ENCODE results near the gene CDC25C.
"Not testable (repeated sequence)": the region's sequence is repeated elsewhere in the genome, so short reads cannot be mapped to it uniquely, and the experiment has no call there.

Gene CDC25C

DNA sequence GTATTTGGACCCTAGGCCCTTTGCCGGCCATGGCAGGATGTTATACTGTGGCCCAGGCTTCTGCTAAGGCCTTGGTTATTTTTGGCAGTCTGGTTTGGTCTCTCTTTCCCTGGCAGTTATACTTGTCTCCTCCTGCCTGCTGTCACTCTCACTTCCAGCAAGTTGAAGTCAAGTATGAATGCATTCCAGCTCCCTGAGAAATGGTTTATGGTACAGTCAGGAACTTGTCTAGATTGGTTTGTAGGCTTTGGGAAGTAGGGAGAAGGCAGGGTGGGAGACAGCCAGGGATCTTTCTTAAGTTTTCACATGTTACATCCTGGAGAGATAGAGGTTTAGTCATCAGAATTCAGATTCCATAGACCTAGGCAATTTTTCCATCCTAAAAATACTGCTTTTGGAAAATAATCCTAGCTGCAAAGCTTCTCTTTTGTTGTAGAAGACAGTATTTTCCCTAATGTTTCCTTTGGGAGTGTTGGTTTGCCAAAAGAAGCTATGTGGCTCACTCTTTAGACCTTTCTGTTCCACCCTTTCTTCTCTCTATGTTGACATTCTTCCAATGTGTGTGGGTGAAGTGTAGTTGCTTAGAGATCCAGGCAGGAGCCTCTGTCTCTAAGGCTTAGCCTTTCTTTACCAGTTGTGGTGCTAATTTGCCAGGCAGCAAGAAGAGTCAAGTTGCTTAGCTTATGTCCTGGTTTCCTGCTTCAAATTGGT, 18.4 kb upstream of the CDC25C start:
- no peak overlapping the region for H3K4me3 ChIP-seq (ENCODE audit: low read depth, low read length)

DNA sequence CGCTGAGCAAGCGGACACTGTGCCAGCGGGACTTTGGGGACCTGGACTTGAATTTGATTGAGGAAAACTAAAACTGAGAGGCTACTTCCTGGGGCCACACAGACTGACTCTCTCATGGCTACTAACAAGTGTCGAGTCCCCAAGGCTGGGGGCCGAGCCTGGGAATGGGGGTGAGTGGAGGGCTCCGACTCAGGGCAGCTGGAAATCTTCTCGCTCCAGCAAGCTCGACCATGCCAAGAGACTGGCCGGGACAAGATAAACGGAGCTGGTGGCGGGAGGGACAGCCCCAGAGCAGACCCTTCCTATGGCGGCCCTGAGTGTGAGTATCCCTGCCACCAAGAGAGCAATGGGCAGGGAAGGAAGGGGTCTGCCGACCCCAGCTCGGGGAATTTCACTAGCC, 15.3 kb upstream of the CDC25C start:
- no peak overlapping the region for H3K4me3 ChIP-seq (ENCODE audit: low read depth, low read length)

DNA sequence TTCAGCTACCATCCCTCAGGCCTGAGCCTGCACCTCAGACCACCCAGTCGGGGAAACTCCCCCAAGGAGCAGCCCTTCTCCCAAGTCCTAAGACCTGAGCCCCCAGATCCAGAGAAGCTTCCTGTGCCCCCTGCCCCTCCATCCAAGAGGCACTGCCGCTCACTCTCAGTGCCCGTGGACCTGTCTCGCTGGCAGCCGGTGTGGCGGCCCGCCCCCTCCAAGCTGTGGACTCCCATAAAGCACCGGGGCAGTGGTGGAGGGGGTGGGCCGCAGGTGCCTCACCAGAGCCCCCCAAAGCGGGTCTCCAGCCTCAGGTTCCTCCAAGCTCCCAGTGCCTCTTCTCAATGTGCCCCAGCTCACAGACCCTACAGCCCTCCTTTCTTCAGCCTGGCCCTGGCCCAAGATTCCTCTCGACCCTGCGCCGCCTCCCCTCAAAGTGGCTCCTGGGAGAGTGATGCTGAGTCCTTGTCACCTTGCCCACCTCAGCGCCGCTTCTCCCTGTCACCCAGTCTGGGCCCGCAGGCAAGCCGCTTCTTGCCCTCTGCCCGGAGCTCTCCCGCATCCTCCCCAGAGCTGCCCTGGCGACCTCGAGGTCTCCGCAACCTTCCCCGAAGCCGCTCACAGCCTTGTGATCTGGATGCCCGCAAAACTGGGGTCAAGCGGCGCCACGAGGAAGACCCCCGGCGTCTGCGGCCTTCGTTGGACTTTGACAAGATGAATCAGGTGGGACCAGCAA, 13.5 kb upstream of the CDC25C start:
- H3K4me3 ChIP-seq (ENCODE audit: low read depth, low read length) = no peak overlapping the region

DNA sequence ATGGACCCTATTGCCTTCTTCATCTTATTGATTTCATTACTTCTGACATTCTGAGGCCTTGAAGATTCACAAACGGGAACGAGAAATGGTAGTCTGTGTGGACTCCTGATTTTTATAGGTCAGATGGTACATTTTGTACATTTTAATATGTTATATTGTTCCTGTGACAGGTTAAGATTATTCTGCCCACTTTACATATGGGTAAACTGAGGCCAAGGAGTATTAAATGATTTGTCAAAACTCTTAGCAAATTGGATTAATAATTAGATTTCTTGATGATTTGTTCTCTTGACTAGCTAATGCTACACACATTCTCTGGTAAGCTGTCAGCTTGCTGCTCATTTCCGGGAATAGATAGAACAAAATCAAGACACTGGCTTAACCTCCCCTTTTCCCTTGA, 8.4 kb upstream of the CDC25C start:
- no peak overlapping the region for H3K4me3 ChIP-seq (ENCODE audit: low read depth, low read length)

DNA sequence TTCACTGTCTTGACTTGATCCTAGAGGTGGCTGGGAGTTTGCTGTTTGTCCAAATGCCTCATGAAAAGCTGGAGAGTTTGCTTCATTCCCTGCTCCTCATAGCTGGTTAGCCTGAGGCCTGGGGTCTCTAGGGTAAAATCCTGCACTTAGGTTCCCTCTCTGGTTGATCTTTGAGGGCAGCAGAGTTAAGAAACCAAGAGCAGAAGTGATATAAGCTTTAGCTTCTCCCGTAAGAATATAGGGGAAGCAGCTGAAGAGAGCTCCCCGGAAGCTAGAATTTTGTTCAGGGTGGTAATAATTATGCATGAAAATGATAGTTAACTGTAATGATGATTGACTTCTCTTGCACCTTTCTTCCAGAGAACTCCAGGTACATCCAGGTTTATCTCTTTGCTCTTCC, 7.9 kb upstream of the CDC25C start:
- peak overlapping the region; percentile 82 for H3K4me3 ChIP-seq (ENCODE audit: low read depth, low read length)

DNA sequence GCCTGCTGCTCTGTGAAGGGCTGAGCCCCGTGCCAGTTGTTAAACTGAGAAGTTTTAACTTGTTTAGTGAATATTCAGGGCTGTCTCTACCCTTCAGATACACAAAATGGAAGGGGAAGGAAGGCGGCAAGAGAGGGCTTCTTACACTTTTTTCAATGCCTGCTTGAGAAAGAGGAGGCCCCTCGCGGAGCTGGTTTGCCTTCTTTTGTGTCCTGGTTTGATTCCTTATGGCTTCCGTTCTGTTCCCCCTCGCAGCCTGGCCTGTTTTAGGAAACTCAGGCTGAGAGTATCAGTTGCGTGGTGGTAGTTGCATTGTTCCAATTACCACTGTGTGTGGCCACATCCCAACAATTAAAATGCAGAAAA, 7.5 kb upstream of the CDC25C start:
- H3K4me3 ChIP-seq (ENCODE audit: low read depth, low read length) = peak overlapping the region; percentile 82

DNA sequence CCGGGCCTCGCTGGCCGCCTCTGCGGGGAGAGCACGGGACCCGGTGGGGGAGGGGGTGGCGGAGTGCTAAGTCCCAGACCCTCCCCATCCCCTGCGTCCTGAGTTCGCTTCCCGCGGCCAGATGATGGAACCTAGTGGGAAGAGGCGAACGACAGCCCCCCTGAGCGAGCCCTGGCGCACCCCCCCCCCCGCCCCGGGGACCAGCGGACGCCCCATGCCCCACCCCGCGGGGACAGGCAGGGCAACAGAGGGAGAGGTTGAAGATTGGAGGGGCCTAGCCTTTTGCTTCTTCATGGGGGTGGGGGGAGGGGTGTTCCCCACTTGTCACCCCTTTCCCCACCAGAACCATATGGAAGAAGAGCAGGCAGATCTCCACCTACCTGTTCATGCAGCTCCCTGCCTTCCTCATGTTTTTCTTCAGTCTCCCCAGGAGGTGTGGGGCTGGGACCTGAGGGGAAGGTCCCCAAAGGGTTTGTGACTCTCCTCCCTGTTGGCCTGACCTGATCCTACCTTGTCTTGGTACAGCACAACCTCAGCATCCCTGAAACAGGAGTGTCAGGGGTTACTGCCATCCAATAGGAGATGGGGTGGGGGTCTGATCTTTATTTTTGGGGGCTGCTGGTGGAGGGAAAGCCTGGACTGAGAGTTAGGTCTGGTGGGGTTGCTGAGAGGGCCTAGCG, 6.9 kb upstream of the CDC25C start:
- H3K4me3 ChIP-seq (ENCODE audit: low read depth, low read length) = peak overlapping the region; percentile 82

DNA sequence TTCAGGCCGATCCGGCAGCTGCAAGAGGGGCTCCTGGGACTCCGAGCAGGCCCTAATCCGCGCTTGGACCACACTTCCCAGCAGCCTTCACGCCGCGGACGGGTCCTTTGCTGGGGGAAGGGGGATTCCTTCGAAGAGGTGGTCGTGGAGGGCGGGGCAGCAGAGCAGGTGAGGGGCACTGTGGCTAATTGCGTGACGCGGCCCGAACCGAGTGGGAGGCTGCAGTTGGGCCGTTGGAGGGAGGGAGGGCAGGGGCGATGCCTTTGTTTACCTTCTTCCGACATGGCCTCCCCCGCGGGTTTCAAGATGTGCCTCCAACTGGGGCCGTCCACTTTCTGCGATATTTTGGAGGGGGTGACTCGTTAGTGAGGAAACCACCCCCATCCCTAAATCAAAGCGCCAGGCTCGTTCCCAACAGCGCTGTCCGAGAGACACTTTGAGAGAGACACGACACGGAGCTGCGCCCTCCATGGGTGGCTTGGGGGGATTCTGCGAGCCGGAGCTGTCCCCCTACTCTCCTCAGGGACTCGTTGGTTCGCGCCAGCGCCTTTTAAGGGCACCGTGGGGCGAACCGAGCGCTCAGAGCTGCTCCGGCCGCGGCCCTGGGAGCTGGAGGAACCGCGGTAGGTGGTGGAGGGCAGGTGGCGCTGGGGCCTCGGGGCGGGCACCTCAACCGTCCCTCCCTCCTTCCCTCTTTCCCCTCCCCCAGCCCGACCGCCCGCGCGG, 6.2 kb upstream of the CDC25C start, which contains the start of gene FAM53C:
FAM53C (plus strand) TSS at position 582 of the 726 bp plus-strand sequence. CDS start 3,070 bp downstream, outside the sequence.
- H3K4me3 ChIP-seq (ENCODE audit: low read depth, low read length) = peak within 1 kb of the TSS; percentile 82

DNA sequence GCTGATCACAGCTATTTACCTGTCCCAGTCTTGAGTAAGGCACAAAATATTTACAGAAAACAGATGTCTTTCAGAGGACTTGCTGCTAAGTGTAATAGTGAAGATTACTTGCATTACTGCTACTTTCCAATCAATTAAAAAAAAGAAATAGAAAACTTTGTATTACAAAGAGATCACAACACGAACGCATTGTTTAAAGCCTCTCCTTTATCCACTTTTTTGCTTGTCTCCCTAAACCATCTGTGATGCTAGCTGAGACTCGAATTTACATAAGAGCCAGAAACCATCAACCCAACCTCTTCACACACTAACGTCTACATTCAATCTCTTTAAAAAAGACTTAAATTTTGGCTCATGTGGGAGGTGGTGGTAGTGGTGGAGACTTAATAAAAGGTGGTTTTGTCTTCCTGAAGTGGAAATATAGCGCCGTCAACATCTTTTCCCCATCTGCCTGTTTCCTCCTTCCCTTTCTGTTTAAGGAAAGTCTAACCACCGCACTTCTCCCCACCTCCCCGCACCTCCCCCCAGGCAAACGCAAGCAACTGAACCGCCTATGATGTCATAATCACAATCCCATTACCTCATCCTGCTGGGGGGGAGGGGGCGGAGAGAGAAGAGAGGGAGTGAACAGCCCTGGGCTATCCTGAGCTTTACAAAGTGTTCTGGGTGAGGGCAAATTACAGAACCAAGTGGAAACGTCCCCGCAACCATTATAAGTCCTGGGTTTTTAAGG, 5.5 kb upstream of the CDC25C start:
- peak overlapping the region; percentile 82 for H3K4me3 ChIP-seq (ENCODE audit: low read depth, low read length)

DNA sequence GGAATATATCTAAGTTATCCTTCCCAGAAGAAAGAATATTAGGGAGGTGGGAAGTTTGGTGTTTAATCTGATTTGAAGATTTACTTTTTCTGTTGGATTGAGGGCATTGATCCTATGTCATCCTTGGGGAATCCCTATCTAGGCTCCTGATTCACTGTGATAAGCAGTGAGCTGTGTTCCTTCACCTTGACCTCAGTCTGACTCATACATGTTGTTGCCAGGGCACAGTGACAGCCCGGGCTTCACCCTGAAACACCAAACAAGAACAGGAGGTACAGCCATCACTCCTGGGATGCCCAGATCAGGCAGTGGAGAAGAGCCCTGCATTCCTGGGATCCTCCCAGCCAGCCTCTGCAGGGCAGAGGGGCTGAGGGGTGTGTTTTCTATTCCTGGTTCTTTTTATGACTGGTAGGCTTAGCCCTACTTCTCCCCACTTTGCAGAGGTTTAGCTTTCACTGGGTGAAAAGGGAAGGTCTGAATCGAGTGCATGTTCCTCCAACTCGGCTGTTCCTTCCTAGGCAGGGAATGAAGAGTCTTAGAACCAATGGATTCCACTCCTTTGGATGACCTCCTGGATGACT, 3.4 kb upstream of the CDC25C start:
- no peak overlapping the region for H3K4me3 ChIP-seq (ENCODE audit: low read depth, low read length)

DNA sequence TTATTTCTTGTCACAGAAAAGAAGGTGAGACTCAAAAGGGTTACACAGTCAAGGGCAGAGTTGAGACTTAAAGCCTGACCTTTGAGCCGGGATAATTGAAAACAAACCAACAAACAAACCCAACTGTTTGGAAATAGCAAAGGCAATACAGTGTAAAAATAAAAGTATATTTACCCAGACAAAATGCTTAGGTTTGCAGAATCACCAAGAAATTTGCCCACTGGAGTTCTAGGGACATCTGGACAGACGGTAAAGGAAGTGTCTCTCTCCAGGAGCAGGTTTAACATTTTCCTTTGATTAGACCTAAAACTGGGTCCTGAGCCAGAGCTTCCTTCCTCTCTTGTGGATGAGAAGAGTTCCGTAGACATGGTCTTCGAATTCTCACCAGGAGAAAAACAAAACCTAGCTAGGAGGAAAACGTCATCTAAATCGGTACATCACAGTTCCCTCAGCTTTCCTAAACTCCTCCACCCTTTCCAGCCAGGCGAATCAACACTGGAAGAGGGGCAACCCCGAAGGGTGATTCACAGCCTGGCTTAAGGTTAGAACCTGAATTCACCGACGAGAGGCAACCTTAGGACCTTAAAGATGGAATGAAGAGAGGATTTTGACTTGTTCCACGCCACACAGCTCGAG, 673 bp downstream of the CDC25C start:
- peak overlapping the region; percentile 88 for H3K4me3 ChIP-seq (ENCODE audit: low read depth, low read length)

DNA sequence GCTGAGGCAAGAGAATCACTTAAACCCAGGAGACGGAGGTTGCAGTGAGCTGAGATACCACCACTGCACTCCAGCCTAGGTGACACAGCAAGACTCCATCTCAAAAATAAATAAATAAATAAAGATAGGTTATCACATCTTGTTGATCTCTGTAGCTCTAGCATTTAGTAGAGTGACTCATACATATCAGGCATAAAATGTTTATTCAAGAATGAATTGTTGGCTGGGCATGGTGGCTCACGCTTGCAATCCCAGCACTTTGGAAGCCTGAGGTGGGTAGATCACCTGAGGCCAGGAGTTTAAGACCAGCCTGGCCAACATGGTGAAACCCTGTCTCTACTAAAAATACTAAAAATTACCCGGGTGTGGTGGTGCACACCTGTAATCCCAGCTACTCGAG, 13.4 kb downstream of the CDC25C start:
- H3K4me3 ChIP-seq (ENCODE audit: low read depth, low read length) = not testable (repeated sequence)

DNA sequence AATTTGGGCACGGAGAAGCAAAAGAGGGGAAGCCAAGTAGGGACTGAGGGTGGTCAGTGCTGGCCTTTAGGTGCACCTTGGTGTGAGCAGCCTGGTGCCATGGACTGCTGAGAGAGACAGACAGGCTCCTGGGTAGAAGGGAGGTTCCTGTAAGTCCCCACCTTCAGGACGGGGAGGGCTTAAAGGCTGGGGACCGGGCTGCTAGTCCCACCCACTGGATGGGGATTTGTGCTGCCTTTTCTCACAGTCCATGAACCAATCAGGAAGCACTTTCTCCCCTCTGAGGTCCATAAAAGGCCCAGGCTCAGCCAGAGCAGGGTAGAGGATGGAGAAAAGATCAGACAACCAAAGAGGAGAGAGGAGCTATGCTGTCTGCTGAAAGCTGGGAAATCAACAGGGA, 15.2 kb downstream of the CDC25C start:
- no peak overlapping the region for H3K4me3 ChIP-seq (ENCODE audit: low read depth, low read length)

DNA sequence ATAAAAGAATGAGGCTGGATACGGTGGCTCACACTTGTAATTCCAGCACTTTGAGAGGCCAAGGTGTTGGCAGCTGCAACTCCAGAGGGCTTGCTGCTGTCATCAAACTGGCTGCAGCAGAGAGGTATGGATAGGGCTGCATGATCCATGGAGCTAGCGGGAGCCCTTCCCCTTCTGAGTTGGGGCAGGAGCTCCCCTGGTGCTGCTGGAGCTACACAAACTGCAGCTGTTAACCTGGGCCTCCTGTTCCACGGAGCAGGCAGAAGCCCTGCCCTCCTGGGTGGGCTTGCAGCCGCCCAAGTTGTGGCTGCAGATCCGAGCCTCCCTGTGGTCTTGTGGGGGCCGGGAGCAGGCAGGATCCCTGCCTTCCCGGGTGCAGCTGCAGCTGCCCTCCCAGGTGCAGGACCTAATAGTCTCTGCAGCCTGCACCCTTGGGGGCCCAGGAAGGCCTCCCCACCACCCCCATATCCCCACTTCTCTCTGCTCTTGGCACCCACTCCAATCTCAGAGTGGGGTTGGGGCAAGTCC, 15.8 kb downstream of the CDC25C start:
- no peak overlapping the region for H3K4me3 ChIP-seq (ENCODE audit: low read depth, low read length)

DNA sequence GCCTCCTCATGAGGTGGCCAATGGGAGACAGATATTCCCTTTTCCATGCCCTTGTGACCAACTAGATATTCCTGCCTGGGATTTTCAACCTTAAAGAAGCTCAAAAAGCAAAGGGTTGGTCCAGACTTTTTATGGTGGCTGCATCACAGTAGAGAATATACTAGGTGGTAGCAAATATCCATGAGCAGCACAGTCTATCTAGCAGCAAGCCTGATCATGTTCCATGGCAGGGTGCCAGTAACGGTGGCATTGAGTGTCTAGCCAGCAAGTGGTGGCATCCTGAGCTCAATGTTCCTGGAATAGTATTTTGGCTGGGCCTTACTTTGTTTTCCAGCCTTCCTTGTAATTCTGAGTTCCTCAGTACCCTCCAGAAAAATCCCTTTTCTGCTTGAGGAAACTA, 25.8 kb downstream of the CDC25C start:
- no peak overlapping the region for H3K4me3 ChIP-seq (ENCODE audit: low read depth, low read length)

DNA sequence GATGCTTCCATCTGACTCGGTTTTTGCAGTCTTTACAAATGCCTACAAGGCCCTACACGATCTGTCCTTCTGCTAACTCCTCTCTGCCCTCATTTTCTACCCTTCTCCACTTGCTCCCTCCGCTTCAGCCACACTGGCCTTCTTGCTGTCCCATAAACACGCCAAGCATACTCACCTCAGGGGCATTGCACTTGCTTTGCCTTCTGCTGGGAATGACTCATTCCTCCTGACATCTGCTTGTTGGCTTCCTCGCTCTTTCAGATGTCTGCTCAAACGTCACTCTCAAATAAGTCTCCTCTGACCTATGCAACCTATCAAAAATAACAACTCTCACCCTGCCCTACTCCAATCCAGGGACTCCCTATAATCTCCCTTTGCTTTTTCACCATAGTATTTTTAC, 28.2 kb downstream of the CDC25C start:
- H3K4me3 ChIP-seq (ENCODE audit: low read depth, low read length) = no peak overlapping the region

DNA sequence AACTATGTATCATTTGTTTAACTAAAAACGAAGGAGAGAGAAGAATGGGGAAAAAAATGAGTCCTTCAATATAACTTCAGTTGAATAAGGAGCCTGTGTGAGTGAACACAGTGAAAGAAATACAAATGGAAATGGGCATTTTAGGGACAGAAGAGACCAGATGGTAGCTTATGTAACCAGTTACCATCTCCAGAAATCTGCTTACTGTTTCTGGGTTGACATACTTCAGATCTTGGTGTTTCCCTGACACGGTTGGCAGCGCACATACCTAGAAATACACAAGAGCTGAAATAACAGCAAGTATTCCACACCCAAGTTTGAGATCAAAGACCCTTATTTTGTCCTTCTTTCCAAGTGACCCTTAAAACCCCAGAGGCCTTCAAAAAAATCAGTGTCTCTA, 42.3 kb downstream of the CDC25C start:
- H3K4me3 ChIP-seq (ENCODE audit: low read depth, low read length) = no peak overlapping the region

DNA sequence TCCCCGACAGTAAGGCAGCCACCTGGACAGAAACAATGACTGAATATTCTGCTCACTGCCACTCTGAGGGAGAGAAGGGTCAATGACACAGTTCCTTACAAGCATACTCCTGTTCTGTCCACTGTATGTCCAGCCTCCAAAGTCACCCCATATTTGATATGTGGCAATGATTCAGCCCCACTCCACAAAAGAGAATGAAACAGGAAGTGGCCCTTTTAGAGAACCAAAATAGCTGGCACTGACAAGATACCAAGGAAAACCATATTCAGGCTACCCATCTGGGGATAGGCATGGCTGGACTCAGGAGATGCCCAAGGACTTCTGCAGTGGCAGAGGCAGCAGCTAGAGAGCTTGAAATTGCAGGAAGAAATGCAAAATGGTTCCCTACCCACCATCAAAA, 44.4 kb downstream of the CDC25C start:
- H3K4me3 ChIP-seq (ENCODE audit: low read depth, low read length) = no peak overlapping the region

DNA sequence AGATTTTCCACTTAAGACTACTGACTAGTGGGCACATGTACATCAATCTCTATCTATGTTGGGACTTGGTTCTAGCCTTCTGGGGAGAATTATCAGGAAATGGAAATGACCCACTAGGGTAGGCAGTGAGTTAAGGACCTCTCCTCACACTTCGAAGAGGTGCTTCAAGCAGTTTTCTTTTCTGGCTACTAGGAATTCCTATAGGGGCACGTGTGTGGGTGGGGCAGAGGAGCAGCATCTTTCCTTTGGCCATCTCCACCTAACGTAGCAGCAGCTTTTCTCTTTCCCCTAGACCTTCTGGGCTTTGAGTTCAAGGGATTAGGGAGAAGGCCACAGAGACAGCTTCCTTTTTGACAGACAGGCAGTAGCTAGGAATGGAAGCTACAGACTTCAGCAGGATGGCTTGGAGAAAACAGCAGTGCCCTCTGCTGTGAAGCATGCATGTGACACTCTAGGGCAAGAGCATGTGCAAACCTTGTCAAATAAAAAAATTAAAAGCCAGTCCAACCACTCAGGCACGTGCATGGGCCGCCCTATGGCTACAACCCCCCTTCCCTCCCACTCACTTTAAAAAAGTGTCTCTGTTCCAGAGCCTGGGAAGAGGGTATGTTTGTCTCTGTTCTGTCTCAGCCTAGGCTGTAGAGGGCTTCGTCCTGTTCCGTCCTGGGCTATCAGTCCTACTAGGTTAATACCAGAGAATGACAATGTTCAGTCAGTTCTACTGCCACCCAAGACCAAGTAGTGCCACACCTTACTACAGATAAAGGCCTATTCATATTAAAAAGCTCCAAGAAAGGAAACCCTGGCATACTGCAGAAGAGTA, 48.5 kb downstream of the CDC25C start:
- no peak overlapping the region for H3K4me3 ChIP-seq (ENCODE audit: low read depth, low read length)
